Measurements from ENCODE around the gene ARHGAP26. TPM values are rescaled to one million over a fixed set of nuclear protein-coding genes. Genes with fewer than 3 reads are reported as not detected.

The ARHGAP26 gene
- total and polyA plus RNA-seq, 7 experiments from 2014 or later: 10.5 to 123 (median 22.7) TPM

- ChIA-PET POLR2A (no interaction called here), CTCF (interaction anchor here (0.7 kb wide), 1 partner anchor 239 kb away, joined by 3 read pairs; no protein-coding TSS in a partner anchor)
- intact Hi-C loops (cut with micrococcal nuclease): loop anchor here in 1 of 2 donors (2.0 kb wide), 1 partner anchor 34 kb away; no protein-coding TSS in a partner anchor
- Histone ChIP-seq H3K27me3 (ENCODE audit: control insufficient read depth in 2 of 2, insufficient read depth in 2 of 2, low read length in 2 of 2) (no peaks in the 10 kb centered on the region), H3K4me3 (ENCODE audit: low read length) (no peak overlapping the region), H3K27ac (ENCODE audit: low read depth, low read length) (no peak overlapping the region), H3K36me3 (ENCODE audit: control insufficient read depth in 2 of 3, insufficient read depth in 3 of 3, low read length in 3 of 3) (peaks cover 0 to 38% (median 4%) of the 10 kb centered on the region in 3 experiments), H3K9me3 (ENCODE audit: control insufficient read depth in 2 of 3, low read length in 3 of 3) (no peaks in the 10 kb centered on the region), H3K4me1 (ENCODE audit: control insufficient read depth in 2 of 2, insufficient read depth in 2 of 2, low read length in 2 of 2) (no peaks in the 10 kb centered on the region)
- Mint-ChIP-seq H3K27ac (peak overlapping the region in 1 of 9 donors; percentile 65), H3K27me3 (no peaks in the 10 kb centered on the region), H3K4me3 (peak overlapping the region in 1 of 10 donors; percentile 7), H3K4me1 (peaks cover 0 to 24% (median 6%) of the 10 kb centered on the region in 7 donors), H3K36me3 (peaks cover 42 to 89% (median 80%) of the 10 kb centered on the region in 5 donors), H3K9me3 (peaks cover 0 to 14% (median 6%) of the 10 kb centered on the region in 11 donors)
- ATAC-seq (peak; percentile 18), DNase-seq (no peak)
Measured at GRCh38 chr5:143066556-143067281, 296.5 kb downstream of the ARHGAP26 start.

- Histone ChIP-seq H3K9me3 (ENCODE audit: control insufficient read depth in 2 of 3, low read length in 3 of 3) (no peaks in the 10 kb centered on the region), H3K27me3 (ENCODE audit: control insufficient read depth in 2 of 2, insufficient read depth in 2 of 2, low read length in 2 of 2) (no peaks in the 10 kb centered on the region), H3K36me3 (ENCODE audit: control insufficient read depth in 2 of 3, insufficient read depth in 3 of 3, low read length in 3 of 3) (peaks cover 0 to 38% (median 4%) of the 10 kb centered on the region in 3 experiments), H3K4me3 (ENCODE audit: low read length) (no peak overlapping the region), H3K27ac (ENCODE audit: low read depth, low read length) (no peak overlapping the region), H3K4me1 (ENCODE audit: control insufficient read depth in 2 of 2, insufficient read depth in 2 of 2, low read length in 2 of 2) (no peaks in the 10 kb centered on the region)
- intact Hi-C loops (cut with micrococcal nuclease): no loop called here
- CTCF ChIA-PET: no interaction called here
- POLR2A ChIA-PET: interaction anchor here (0.7 kb wide), 1 partner anchor 223 kb away, joined by 3 read pairs; no protein-coding TSS in a partner anchor
- no peak overlapping the region for H3K4me3 Mint-ChIP-seq
- H3K9me3 Mint-ChIP-seq: peaks cover 0 to 18% (median 7%) of the 10 kb centered on the region in 11 donors
- H3K4me1 Mint-ChIP-seq: peaks cover 0 to 24% (median 5%) of the 10 kb centered on the region in 7 donors
- DNase-seq: no peak
- no peak for ATAC-seq
- peak overlapping the region in 1 of 9 donors; percentile 6 for H3K27ac Mint-ChIP-seq
- H3K36me3 Mint-ChIP-seq: peaks cover 33 to 79% (median 69%) of the 10 kb centered on the region in 5 donors
- no peaks in the 10 kb centered on the region for H3K27me3 Mint-ChIP-seq
Measured at GRCh38 chr5:143068712-143069111, 298.5 kb downstream of the ARHGAP26 start.

- Histone ChIP-seq H3K36me3 (ENCODE audit: control insufficient read depth in 2 of 3, insufficient read depth in 3 of 3, low read length in 3 of 3) (peaks cover 0 to 28% (median 4%) of the 10 kb centered on the region in 3 experiments), H3K9me3 (ENCODE audit: control insufficient read depth in 2 of 3, low read length in 3 of 3) (no peaks in the 10 kb centered on the region), H3K27me3 (ENCODE audit: control insufficient read depth in 2 of 2, insufficient read depth in 2 of 2, low read length in 2 of 2) (no peaks in the 10 kb centered on the region), H3K4me3 (ENCODE audit: low read length) (no peak overlapping the region), H3K27ac (ENCODE audit: low read depth, low read length) (no peak overlapping the region), H3K4me1 (ENCODE audit: control insufficient read depth in 2 of 2, insufficient read depth in 2 of 2, low read length in 2 of 2) (no peaks in the 10 kb centered on the region)
- H3K9me3 Mint-ChIP-seq: peaks cover 0 to 17% (median 7%) of the 10 kb centered on the region in 11 donors
- ChIA-PET POLR2A (no interaction called here), CTCF (no interaction called here)
- no peak overlapping the region for H3K27ac Mint-ChIP-seq
- DNase-seq (no peak), ATAC-seq (no peak)
- intact Hi-C loops (cut with micrococcal nuclease): no loop called here
- peaks cover 0 to 5% (median 0%) of the 10 kb centered on the region in 7 donors for H3K4me1 Mint-ChIP-seq
- H3K4me3 Mint-ChIP-seq: no peak overlapping the region
- peaks cover 31 to 65% (median 56%) of the 10 kb centered on the region in 5 donors for H3K36me3 Mint-ChIP-seq
- no peaks in the 10 kb centered on the region for H3K27me3 Mint-ChIP-seq
Measured at GRCh38 chr5:143071927-143072326, 301.8 kb downstream of the ARHGAP26 start.

DNA sequence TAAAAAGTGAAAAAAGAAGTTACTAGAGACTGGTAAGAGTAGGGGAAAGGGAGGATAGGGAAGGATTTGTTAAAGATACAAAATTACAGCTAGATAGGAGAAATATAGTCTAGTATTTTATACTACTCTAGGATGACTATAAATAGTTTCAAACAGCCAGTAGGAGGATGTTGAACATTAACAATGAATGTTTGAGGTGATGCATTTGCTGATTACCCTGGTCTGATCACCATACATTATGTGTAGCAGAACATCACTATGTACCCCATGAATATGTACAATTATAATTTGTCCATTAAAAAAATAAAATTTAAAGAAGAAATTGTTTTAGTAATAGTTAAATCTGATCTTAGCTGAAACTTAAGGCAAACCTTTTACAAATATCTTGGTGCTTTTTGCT, 302.6 kb downstream of the ARHGAP26 start:
- Histone ChIP-seq H3K27ac (ENCODE audit: low read depth, low read length) (no peak overlapping the region), H3K4me3 (ENCODE audit: low read length) (no peak overlapping the region), H3K27me3 (ENCODE audit: control insufficient read depth in 2 of 2, insufficient read depth in 2 of 2, low read length in 2 of 2) (no peaks in the 10 kb centered on the region), H3K4me1 (ENCODE audit: control insufficient read depth in 2 of 2, insufficient read depth in 2 of 2, low read length in 2 of 2) (no peaks in the 10 kb centered on the region), H3K9me3 (ENCODE audit: control insufficient read depth in 2 of 3, low read length in 3 of 3) (no peaks in the 10 kb centered on the region), H3K36me3 (ENCODE audit: control insufficient read depth in 2 of 3, insufficient read depth in 3 of 3, low read length in 3 of 3) (peaks cover 0 to 28% (median 4%) of the 10 kb centered on the region in 3 experiments)
- Mint-ChIP-seq H3K27me3 (no peaks in the 10 kb centered on the region), H3K4me1 (peaks cover 0 to 2% (median 0%) of the 10 kb centered on the region in 7 donors), H3K9me3 (peaks cover 0 to 17% (median 7%) of the 10 kb centered on the region in 11 donors), H3K27ac (no peak overlapping the region), H3K4me3 (no peak overlapping the region), H3K36me3 (peaks cover 23 to 60% (median 50%) of the 10 kb centered on the region in 5 donors)
- ATAC-seq (no peak), DNase-seq (no peak)
- CTCF ChIA-PET: interaction anchor here (1.0 kb wide), 1 partner anchor 8 kb away, joined by 3 read pairs; no protein-coding TSS in a partner anchor
- POLR2A ChIA-PET: no interaction called here
- intact Hi-C loops (cut with micrococcal nuclease): no loop called here

DNA sequence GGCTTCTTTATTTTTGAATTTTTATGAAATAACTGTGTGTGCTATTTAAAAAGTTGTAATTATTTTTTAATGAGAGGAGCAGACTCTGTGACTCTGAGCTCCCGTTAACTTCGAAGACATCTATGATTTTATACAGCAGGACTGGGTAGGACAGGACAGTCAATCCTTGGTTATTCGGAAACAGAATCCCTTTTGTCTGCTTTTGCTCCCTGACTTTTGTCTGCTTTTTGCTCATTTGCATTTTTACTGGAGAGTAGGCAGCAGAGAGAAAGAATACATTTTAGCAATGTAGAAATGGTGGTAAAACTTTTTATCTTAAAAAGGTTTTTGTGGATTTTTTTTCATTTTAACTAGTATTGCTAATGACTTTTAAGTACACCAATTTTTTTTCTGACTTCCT, 303.6 kb downstream of the ARHGAP26 start:
- ATAC-seq: no peak
- intact Hi-C loops (cut with micrococcal nuclease): no loop called here
- Mint-ChIP-seq H3K4me3 (no peak overlapping the region), H3K27ac (no peak overlapping the region), H3K27me3 (no peaks in the 10 kb centered on the region), H3K4me1 (peaks cover 0 to 3% (median 0%) of the 10 kb centered on the region in 7 donors), H3K36me3 (peaks cover 17 to 57% (median 43%) of the 10 kb centered on the region in 5 donors), H3K9me3 (peaks cover 0 to 15% (median 7%) of the 10 kb centered on the region in 11 donors)
- H3K4me3 ChIP-seq (ENCODE audit: low read length): no peak overlapping the region
- no peak overlapping the region for H3K27ac ChIP-seq (ENCODE audit: low read depth, low read length)
- ChIA-PET POLR2A (no interaction called here), CTCF (no interaction called here)
- no peaks in the 10 kb centered on the region for H3K4me1 ChIP-seq (ENCODE audit: control insufficient read depth in 2 of 2, insufficient read depth in 2 of 2, low read length in 2 of 2)
- peaks cover 0 to 21% (median 4%) of the 10 kb centered on the region in 3 experiments for H3K36me3 ChIP-seq (ENCODE audit: control insufficient read depth in 2 of 3, insufficient read depth in 3 of 3, low read length in 3 of 3)
- H3K9me3 ChIP-seq (ENCODE audit: control insufficient read depth in 2 of 3, low read length in 3 of 3): no peaks in the 10 kb centered on the region
- DNase-seq: no peak
- no peaks in the 10 kb centered on the region for H3K27me3 ChIP-seq (ENCODE audit: control insufficient read depth in 2 of 2, insufficient read depth in 2 of 2, low read length in 2 of 2)

GRCh38 chr5:143074414-143074996, 304.3 kb downstream of the ARHGAP26 start:
- intact Hi-C loops (cut with micrococcal nuclease): no loop called here
- Histone ChIP-seq H3K36me3 (ENCODE audit: control insufficient read depth in 2 of 3, insufficient read depth in 3 of 3, low read length in 3 of 3) (peaks cover 0 to 13% (median 0%) of the 10 kb centered on the region in 3 experiments), H3K27me3 (ENCODE audit: control insufficient read depth in 2 of 2, insufficient read depth in 2 of 2, low read length in 2 of 2) (no peaks in the 10 kb centered on the region), H3K4me1 (ENCODE audit: control insufficient read depth in 2 of 2, insufficient read depth in 2 of 2, low read length in 2 of 2) (no peaks in the 10 kb centered on the region), H3K9me3 (ENCODE audit: control insufficient read depth in 2 of 3, low read length in 3 of 3) (no peaks in the 10 kb centered on the region), H3K27ac (ENCODE audit: low read depth, low read length) (no peak overlapping the region), H3K4me3 (ENCODE audit: low read length) (no peak overlapping the region)
- POLR2A ChIA-PET: interaction anchor here (0.6 kb wide), 1 partner anchor 502 kb away, joined by 3 read pairs; no protein-coding TSS in a partner anchor
- peaks cover 10 to 55% (median 36%) of the 10 kb centered on the region in 5 donors for H3K36me3 Mint-ChIP-seq
- H3K4me1 Mint-ChIP-seq: peaks cover 0 to 3% (median 0%) of the 10 kb centered on the region in 7 donors
- no peak for DNase-seq
- peaks cover 0 to 14% (median 7%) of the 10 kb centered on the region in 11 donors for H3K9me3 Mint-ChIP-seq
- CTCF ChIA-PET: no interaction called here
- ATAC-seq: no peak
- H3K27me3 Mint-ChIP-seq: no peaks in the 10 kb centered on the region
- H3K4me3 Mint-ChIP-seq: no peak overlapping the region
- no peak overlapping the region for H3K27ac Mint-ChIP-seq

All from naive thymus-derived CD4-positive, alpha-beta T cell (primary cell).